GM21528 (cell line): ENCODE data around the gene SNX24.
"Not testable (repeated sequence)": the region's sequence is repeated elsewhere in the genome, so short reads cannot be mapped to it uniquely, and the experiment has no call there.

ENCODE experiments used
- ATAC-seq: cut with Tn5 transposase; IDR thresholded peaks from one replicate; pipeline ENCODE4 v1.9.1; 2021; ENCODE audit warnings: mild to moderate bottlenecking, moderate library complexity; ENCODE audit not compliant: unreplicated experiment, low FRiP score

SNX24 gene

GRCh38 chr5:122957457-122957856, 112.0 kb downstream of the SNX24 start:
- ATAC-seq: no peak

- ATAC-seq: no peak
Observed at GRCh38 chr5:122959740-122960445, 114.5 kb downstream of the SNX24 start.

GRCh38 chr5:122963305-122963704, 117.9 kb downstream of the SNX24 start:
- ATAC-seq: no peak

- ATAC-seq: no peak
Observed at GRCh38 chr5:122965111-122965510, 119.7 kb downstream of the SNX24 start.

GRCh38 chr5:122967085-122967484, 121.7 kb downstream of the SNX24 start:
- ATAC-seq: peak; percentile 45

GRCh38 chr5:122967625-122968024, 122.2 kb downstream of the SNX24 start:
- ATAC-seq: peak; percentile 80

- ATAC-seq: not testable (repeated sequence)
Observed at GRCh38 chr5:122968056-122968455, 122.6 kb downstream of the SNX24 start.

GRCh38 chr5:122971333-122971732, 125.9 kb downstream of the SNX24 start:
- no peak for ATAC-seq

GRCh38 chr5:122972877-122973276, 127.5 kb downstream of the SNX24 start:
- no peak for ATAC-seq

- not testable (repeated sequence) for ATAC-seq
Observed at GRCh38 chr5:122973759-122974158, 128.3 kb downstream of the SNX24 start.

GRCh38 chr5:122974251-122974650, 128.8 kb downstream of the SNX24 start:
- ATAC-seq: not testable (repeated sequence)

GRCh38 chr5:122977319-122977718, 131.9 kb downstream of the SNX24 start:
- no peak for ATAC-seq

GRCh38 chr5:122978068-122978467, 132.7 kb downstream of the SNX24 start:
- ATAC-seq: no peak

- no peak for ATAC-seq
Observed at GRCh38 chr5:122978644-122979297, 133.4 kb downstream of the SNX24 start.

GRCh38 chr5:122981846-122982245, 136.4 kb downstream of the SNX24 start:
- no peak for ATAC-seq

GRCh38 chr5:122982376-122982775, 137.0 kb downstream of the SNX24 start:
- no peak for ATAC-seq

- ATAC-seq: no peak
Observed at GRCh38 chr5:122984425-122984824, 139.0 kb downstream of the SNX24 start.

GRCh38 chr5:122985006-122985700, 139.7 kb downstream of the SNX24 start:
- no peak for ATAC-seq

- peak; percentile 97 for ATAC-seq
Observed at GRCh38 chr5:122985954-122986721, 140.7 kb downstream of the SNX24 start.

GRCh38 chr5:122996091-122996490, 150.7 kb downstream of the SNX24 start:
- ATAC-seq: no peak

- ATAC-seq: no peak
Observed at GRCh38 chr5:122997294-122997693, 151.9 kb downstream of the SNX24 start.
